A549 (cell line): Measurements from ENCODE around the gene ACP3.

Experiments used
- POLR2A ChIP-seq: IDR thresholded peaks from 2 replicates; pipeline ENCODE4 v1.6.1; 2012; ENCODE audit warnings: mild to moderate bottlenecking, low read length
- TF ChIP-seq, protein P1 (sequence below): fragments of >200 bp; sonication (Bioruptor Twin); formaldehyde crosslinking; IDR thresholded peaks from 3 replicates; pipeline ENCODE4 v1.5.1; 2016

DNA sequence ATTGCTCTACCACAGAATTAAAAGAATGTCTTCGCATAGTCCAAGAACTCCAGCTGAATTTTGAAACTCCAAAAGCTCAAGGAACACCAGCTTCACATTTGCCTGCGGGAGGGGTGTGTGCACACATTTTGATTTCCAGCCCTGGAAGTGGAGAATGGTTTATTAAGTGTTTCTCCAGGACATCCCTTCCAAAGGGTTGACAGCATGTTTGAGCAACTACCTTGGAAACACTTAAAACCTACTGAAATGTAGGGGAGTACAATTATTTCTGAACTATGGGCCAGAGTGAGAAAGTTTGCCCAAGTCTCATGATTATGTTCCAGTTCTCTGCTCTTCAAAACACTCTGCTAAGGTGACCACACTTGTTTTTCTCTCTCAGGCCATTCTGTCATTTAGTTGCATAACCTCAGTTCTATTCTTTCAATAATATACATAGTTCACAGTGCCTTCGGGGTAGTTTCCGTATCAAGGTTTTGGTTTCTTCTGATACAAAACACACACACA, 7.9 kb downstream of the ACP3 start:
- TF ChIP-seq, protein P1, sequence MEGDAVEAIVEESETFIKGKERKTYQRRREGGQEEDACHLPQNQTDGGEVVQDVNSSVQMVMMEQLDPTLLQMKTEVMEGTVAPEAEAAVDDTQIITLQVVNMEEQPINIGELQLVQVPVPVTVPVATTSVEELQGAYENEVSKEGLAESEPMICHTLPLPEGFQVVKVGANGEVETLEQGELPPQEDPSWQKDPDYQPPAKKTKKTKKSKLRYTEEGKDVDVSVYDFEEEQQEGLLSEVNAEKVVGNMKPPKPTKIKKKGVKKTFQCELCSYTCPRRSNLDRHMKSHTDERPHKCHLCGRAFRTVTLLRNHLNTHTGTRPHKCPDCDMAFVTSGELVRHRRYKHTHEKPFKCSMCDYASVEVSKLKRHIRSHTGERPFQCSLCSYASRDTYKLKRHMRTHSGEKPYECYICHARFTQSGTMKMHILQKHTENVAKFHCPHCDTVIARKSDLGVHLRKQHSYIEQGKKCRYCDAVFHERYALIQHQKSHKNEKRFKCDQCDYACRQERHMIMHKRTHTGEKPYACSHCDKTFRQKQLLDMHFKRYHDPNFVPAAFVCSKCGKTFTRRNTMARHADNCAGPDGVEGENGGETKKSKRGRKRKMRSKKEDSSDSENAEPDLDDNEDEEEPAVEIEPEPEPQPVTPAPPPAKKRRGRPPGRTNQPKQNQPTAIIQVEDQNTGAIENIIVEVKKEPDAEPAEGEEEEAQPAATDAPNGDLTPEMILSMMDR, result no peak
- no peak for TF ChIP-seq POLR2A
